H7 (cell line): Measurements from ENCODE around the gene PPIF. TPM values are rescaled to one million over a fixed set of nuclear protein-coding genes. Genes with fewer than 3 reads are reported as not detected.
A peak's percentile ranks its signal among the peaks of the same experiment; 100 is the strongest.

Experiments used
- DNase-seq: peaks from one replicate; pipeline ENCODE4 v3.0.0; 2012
- H3K27me3 ChIP-seq: 2 replicates; pipeline ENCODE4 v1.6.0; 2011; ENCODE audit warnings: mild to moderate bottlenecking, low read length; ENCODE audit not compliant: control insufficient read depth, insufficient read depth
- H3K36me3 ChIP-seq: replicated peaks from 2 replicates; pipeline ENCODE4 v1.5.1; 2011; ENCODE audit warnings: low read length; ENCODE audit not compliant: control insufficient read depth, insufficient read depth
- H3K4me3 ChIP-seq: 2 replicates; pipeline ENCODE4 v1.5.1; 2011; ENCODE audit warnings: low read depth, mild to moderate bottlenecking, control low read depth, low read length, moderate library complexity; ENCODE audit not compliant: insufficient read depth
- total RNA-seq: library from RNA; depleted of rRNA; stranded (reverse); fragments of >200 nt; shearing (Covaris generic); gene quantifications from 2 replicates; pipeline ENCODE4 v1.2.3, GENCODE V29; 2014

Gene PPIF
- total RNA-seq, 1 experiment from 2014 or later = 87.5 TPM

DNA sequence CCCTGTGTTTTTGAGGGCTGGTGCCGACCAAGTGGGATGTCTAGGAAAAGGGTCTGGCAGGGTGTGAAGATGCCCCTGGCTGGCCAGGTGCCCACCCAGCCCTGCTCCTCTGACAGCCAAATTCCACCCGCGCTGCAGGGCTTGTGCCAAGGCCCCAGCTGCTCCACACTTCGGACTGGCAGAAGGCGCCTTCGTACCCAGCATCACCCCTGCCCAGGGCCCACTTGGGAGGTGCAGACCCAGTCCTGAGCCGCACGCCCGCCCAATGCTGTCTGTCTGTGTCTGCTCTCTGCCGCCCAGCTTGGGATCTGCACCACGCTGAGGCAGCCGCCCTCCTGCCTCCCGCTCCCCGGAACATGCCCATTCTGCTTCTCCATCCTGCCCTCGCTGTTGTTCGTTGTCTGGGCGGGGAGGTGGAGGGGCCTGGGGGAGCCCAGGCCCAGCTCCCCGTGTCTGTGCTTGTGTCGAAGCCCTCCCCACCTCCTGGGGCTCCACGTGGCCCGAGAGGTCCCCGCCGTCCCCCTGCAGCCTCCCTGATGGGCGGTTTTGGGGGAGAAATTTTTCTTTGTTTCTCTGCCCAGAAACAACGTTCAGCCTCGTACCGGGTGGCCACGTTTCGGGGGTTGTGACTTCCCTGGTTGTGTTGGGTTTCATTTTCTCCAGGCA, 36.9 kb upstream of the PPIF start:
- H3K4me3 ChIP-seq = no peak overlapping the region
- no peaks in the 10 kb centered on the region for H3K27me3 ChIP-seq
- peaks cover 10% of the 10 kb centered on the region for H3K36me3 ChIP-seq
- DNase-seq = peak; percentile 57

GRCh38 chr10:79310911-79311573, 36.2 kb upstream of the PPIF start:
- no peaks in the 10 kb centered on the region for H3K27me3 ChIP-seq
- peaks cover 10% of the 10 kb centered on the region for H3K36me3 ChIP-seq
- DNase-seq = no peak
- no peak overlapping the region for H3K4me3 ChIP-seq

GRCh38 chr10:79311581-79312407, 35.5 kb upstream of the PPIF start:
- Histone ChIP-seq H3K4me3 (no peak overlapping the region), H3K36me3 (peaks cover 10% of the 10 kb centered on the region), H3K27me3 (no peaks in the 10 kb centered on the region)
- DNase-seq = peak; percentile 52

- Histone ChIP-seq H3K36me3 (peaks cover 4% of the 10 kb centered on the region), H3K4me3 (no peak overlapping the region), H3K27me3 (no peaks in the 10 kb centered on the region)
- DNase-seq = peak; percentile 43
Observed at GRCh38 chr10:79312601-79313187, 34.6 kb upstream of the PPIF start.

DNA sequence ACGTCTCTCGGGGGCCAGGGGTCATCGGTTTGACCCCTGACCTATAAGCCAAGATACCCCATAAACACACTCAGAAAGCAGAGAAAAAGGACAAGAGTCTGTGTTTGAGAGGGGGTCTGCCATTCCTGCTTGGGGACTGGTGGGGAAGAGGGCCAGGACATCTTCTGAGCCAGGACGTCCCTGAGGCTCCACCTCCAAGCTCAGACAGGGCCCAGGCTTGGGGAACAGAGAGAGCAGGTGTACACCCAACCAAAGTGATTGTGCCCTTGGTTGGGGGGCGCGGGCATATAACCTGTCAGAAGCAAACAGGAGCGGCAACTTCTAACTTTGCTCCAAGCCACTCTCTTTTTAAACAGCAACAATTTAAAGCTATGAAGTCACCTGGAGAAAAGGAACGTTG, 33.9 kb upstream of the PPIF start:
- H3K4me3 ChIP-seq = no peak overlapping the region
- peaks cover 1% of the 10 kb centered on the region for H3K36me3 ChIP-seq
- no peak for DNase-seq
- no peaks in the 10 kb centered on the region for H3K27me3 ChIP-seq

DNA sequence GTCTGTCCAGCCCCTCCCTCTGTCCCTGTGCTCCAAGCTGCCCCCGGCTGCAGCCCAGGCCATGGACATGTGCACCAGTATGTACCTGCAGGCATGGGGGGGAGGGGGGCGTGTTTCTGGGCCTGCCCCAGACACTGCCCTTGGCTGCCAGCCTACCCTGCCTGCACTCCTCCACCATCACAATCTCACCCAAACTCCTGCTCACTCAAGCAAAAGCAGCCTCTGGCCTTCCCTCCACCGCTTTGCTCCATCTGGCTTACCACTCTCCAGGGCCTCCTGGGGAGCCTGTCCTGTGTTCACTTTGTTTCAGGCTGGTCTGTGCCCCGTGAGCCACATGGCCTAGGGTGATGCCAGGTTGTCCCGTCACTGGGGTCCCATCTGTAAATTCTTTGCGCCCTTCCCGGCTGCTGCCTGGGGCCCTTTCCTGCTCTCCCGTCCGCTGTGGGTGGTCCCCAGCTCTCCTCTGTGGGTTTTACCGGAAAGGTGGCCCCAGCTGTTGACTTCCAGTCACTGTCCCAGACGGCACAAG, 33.3 kb upstream of the PPIF start:
- Histone ChIP-seq H3K27me3 (no peaks in the 10 kb centered on the region), H3K36me3 (peaks cover 1% of the 10 kb centered on the region), H3K4me3 (no peak overlapping the region)
- peak; percentile 54 for DNase-seq

DNA sequence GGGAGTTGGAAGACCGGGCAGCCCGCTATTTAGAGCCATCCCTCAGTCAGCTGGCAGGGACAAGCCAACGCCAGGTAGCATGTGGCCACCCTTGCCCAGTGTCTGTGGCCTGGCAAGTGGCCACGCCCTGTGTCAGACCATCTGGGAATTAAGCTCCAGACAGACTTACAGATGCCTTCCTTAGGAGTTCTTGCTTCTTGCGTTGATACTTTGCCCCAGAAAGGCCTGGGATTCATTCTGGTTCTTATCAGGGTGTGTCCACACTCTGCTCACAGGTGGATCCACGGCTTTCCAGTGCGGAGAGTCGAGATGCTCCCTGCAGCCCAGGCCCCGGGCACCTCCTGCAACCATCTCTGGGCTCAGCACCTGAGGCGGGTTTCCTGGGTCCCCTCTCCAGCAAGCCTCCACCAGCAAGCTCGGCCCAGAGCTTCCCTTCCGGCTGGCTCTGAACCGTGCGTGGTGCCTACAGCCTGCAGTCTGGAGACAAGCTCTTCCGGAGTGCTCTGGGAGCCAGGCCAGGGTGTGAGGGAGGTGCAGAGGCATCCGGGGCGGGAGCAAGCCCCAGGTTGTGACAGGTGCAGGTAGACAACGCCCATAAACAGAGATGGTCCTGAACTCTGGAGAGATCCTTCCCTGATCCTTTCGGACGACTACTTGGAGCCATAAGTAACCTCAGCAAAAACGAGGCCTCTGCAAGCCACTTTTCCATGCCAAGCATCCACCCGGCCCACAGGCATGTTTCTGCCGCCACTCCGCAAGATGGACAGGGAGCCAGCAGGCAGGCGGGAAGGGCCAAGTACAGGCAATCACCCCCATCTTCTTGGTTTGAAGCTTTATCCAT, 32.3 kb upstream of the PPIF start:
- no peaks in the 10 kb centered on the region; the same call in none of the 2 replicates for H3K36me3 ChIP-seq
- no peaks in the 10 kb centered on the region for H3K27me3 ChIP-seq
- H3K4me3 ChIP-seq = no peak overlapping the region
- DNase-seq = peak; percentile 60

- no peaks in the 10 kb centered on the region; the same call in none of the 2 replicates for H3K36me3 ChIP-seq
- DNase-seq = no peak
- no peak overlapping the region for H3K4me3 ChIP-seq
- no peaks in the 10 kb centered on the region for H3K27me3 ChIP-seq
Observed at GRCh38 chr10:79315602-79315920, 31.7 kb upstream of the PPIF start.

DNA sequence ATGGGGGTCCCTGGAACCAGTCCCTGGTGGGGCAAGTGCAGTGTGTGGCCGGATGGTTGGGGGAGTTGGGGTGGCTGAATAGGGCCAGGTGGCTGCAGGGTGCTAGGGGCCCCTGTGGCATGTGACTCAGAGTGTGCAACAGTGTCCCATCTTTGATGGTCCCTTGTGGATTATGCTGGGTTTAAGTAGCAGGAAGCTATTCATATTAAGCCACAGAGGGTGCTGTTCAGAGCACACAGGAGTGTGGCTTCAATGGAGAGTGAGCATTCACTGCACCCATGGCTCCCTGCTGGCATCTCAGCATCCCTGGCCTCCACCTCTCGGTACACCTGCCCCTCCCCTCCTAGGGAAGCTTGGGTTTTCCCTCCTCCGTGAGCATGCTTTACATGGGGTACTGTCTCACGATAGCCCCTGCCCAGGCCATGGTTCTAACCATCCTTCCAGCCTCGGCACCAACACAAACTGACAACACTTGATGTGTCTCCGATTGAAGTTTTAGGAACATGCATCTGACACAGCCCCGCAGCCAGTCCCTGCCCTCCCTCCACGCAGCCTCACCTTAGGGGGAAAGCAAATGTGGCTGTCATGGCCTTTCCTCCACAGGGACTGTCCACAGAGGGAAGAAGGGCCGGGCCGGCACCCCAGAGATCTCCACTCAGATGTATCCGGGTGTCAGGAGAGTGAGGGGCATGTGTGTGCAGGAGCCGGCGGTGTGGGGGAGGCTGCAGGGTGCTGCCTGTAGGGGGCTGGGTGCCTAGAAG, 30.4 kb upstream of the PPIF start:
- peak; percentile 64 for DNase-seq
- no peaks in the 10 kb centered on the region for H3K27me3 ChIP-seq
- no peak overlapping the region for H3K4me3 ChIP-seq
- no peaks in the 10 kb centered on the region; the same call in none of the 2 replicates for H3K36me3 ChIP-seq

DNA sequence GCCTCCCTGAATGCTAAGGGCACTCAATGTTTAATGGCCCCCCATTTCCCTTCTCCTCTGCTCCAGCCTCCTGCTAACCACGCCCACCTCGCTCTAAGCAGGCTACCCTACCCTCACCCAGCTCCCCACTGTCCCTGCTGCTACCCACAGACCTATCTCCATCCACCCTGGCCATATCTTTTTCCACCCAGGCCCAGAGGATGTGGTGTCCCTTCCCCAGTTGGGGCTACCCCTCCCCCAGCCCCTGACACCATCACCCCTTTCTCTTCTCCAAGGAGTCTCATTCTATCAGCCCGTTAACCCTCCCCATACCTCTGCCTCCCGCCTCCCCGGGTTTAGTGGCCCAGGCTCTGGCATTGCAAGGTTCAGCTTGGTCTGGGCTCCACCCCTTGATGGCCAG, 28.9 kb upstream of the PPIF start:
- Histone ChIP-seq H3K4me3 (no peak overlapping the region), H3K36me3 (no peaks in the 10 kb centered on the region; the same call in 1 of the 2 replicates), H3K27me3 (no peaks in the 10 kb centered on the region)
- DNase-seq = no peak

GRCh38 chr10:79319115-79319771, 28.0 kb upstream of the PPIF start:
- DNase-seq = no peak
- Histone ChIP-seq H3K36me3 (no peaks in the 10 kb centered on the region), H3K4me3 (no peak overlapping the region), H3K27me3 (no peaks in the 10 kb centered on the region)

GRCh38 chr10:79320316-79320715, 27.0 kb upstream of the PPIF start:
- DNase-seq = no peak
- Histone ChIP-seq H3K4me3 (no peak overlapping the region), H3K36me3 (no peaks in the 10 kb centered on the region), H3K27me3 (no peaks in the 10 kb centered on the region)
